WTC11 (cell line): ENCODE results near the gene NEURL1B. TPM values are rescaled to one million over a fixed set of nuclear protein-coding genes. Genes with fewer than 3 reads are reported as not detected.
A peak's percentile ranks its signal among the peaks of the same experiment; 100 is the strongest.

Experiments
- ATAC-seq: fragments of 200-7000 bp; cut with Tn5 transposase; 2 replicates; pipeline ENCODE4 v1.10.0; 2021; ENCODE audit warnings: mild to moderate bottlenecking, moderate library complexity
- CTCF ChIA-PET: fragments of 300-600 bp; sonication (Branson Sonifier 250); formaldehyde crosslinking; loops from one replicate; lab custom pipeline; 2021; ENCODE audit warnings: antibody characterized with exemption; lab: Charles Lee
- POLR2A ChIA-PET: fragments of 350-600 bp; sonication (Branson Sonifier 250); formaldehyde crosslinking; loops from one replicate; lab custom pipeline; 2021; ENCODE audit warnings: antibody characterized with exemption; lab: Charles Lee
- DNase-seq: peaks from one replicate; pipeline ENCODE4 v3.0.0; 2021; ENCODE audit warnings: low spot score
- H3K27ac Mint-ChIP-seq: 2 replicates; pipeline ENCODE4 v1.8.0; 2021; ENCODE audit warnings: mixed read lengths
- H3K27me3 Mint-ChIP-seq: 2 replicates; pipeline ENCODE4 v1.8.0; 2021; ENCODE audit warnings: low read depth, mild to moderate bottlenecking, moderate library complexity, mixed read lengths
- H3K36me3 Mint-ChIP-seq: 2 replicates; pipeline ENCODE4 v1.8.0; 2021; ENCODE audit warnings: mixed read lengths
- H3K4me1 Mint-ChIP-seq: 2 replicates; pipeline ENCODE4 v1.8.0; 2022; ENCODE audit warnings: mixed read lengths
- H3K4me3 Mint-ChIP-seq: 2 replicates; pipeline ENCODE4 v1.8.0; 2021; ENCODE audit warnings: mild to moderate bottlenecking, moderate library complexity, mixed read lengths
- H3K9me3 Mint-ChIP-seq: 2 replicates; pipeline ENCODE4 v1.8.0; 2021; ENCODE audit warnings: mixed read lengths
- GTF2I ChIP-seq: fragments of 250-450 bp; sonication (Bioruptor Pico); conservative IDR thresholded peaks from 2 replicates; pipeline ENCODE4 v1.4.0; 2021; ENCODE audit warnings: mild to moderate bottlenecking
- JAZF1 ChIP-seq: fragments of 250-450 bp; sonication (Bioruptor Pico); IDR thresholded peaks from 2 replicates; pipeline ENCODE4 v1.9.0; 2021; ENCODE audit warnings: moderate library complexity, mild to moderate bottlenecking, inconsistent platforms
- MYBL2 ChIP-seq: sonication (generic); formaldehyde crosslinking; IDR thresholded peaks from 2 replicates; pipeline ENCODE4 v1.8.1; 2023; ENCODE audit warnings: mild to moderate bottlenecking, moderate library complexity, missing genetic modification reagents
- NR1H2 ChIP-seq: sonication (generic); formaldehyde crosslinking; IDR thresholded peaks from 2 replicates; pipeline ENCODE4 v1.9.0; 2021; ENCODE audit warnings: mild to moderate bottlenecking, moderate library complexity, missing genetic modification reagents
- PRRX2 ChIP-seq: fragments of 250-450 bp; sonication (Bioruptor Pico); IDR thresholded peaks from 2 replicates; pipeline ENCODE4 v1.8.0; 2021; ENCODE audit warnings: mild to moderate bottlenecking
- TEAD1 ChIP-seq: sonication (generic); formaldehyde crosslinking; IDR thresholded peaks from 2 replicates; pipeline ENCODE4 v1.8.0; 2022; ENCODE audit warnings: mild to moderate bottlenecking, missing genetic modification reagents
- TEAD4 ChIP-seq: sonication (generic); formaldehyde crosslinking; IDR thresholded peaks from 2 replicates; pipeline ENCODE4 v1.8.0; 2022; ENCODE audit warnings: mild to moderate bottlenecking, missing genetic modification reagents
- ZNF317 ChIP-seq: sonication (generic); formaldehyde crosslinking; IDR thresholded peaks from 2 replicates; pipeline ENCODE4 v1.8.1; 2023; ENCODE audit warnings: low read depth, mild to moderate bottlenecking, moderate library complexity, missing genetic modification reagents, borderline replicate concordance
- ZNF423 ChIP-seq: fragments of 250-450 bp; sonication (Bioruptor Pico); IDR thresholded peaks from 2 replicates; pipeline ENCODE4 v2.1.2; 2022; ENCODE audit warnings: mild to moderate bottlenecking, moderate library complexity
- total RNA-seq: library from RNA; stranded (reverse); gene quantifications from 3 replicates; pipeline ENCODE4 v1.2.3, GENCODE V29; 2021
- TF ChIP-seq, protein P1 (sequence below): sonication (generic); formaldehyde crosslinking; IDR thresholded peaks from 2 replicates; pipeline ENCODE4 v1.8.0; 2023; ENCODE audit warnings: missing genetic modification reagents, mild to moderate bottlenecking, borderline replicate concordance
- TF ChIP-seq, protein P2 (sequence below): sonication (generic); formaldehyde crosslinking; IDR thresholded peaks from 2 replicates; pipeline ENCODE4 v1.8.0; 2023; ENCODE audit warnings: missing genetic modification reagents
- TF ChIP-seq, protein P3 (sequence below): fragments of 250-450 bp; sonication (Bioruptor Pico); IDR thresholded peaks from 2 replicates; pipeline ENCODE4 v1.9.0; 2021; ENCODE audit warnings: mild to moderate bottlenecking
- TF ChIP-seq, protein P4 (sequence below): sonication (generic); formaldehyde crosslinking; conservative IDR thresholded peaks from 2 replicates; pipeline ENCODE4 v1.8.1; 2023; ENCODE audit warnings: mild to moderate bottlenecking, low read depth, missing genetic modification reagents, moderate library complexity
- TF ChIP-seq, protein P5 (sequence below): fragments of 250-450 bp; sonication (Bioruptor Pico); IDR thresholded peaks from 2 replicates; pipeline ENCODE4 v2.1.2; 2022; ENCODE audit warnings: mild to moderate bottlenecking, moderate library complexity
- TF ChIP-seq, protein P6 (sequence below): fragments of 250-450 bp; sonication (Bioruptor Pico); conservative IDR thresholded peaks from 2 replicates; pipeline ENCODE4 v1.9.0; 2021; ENCODE audit warnings: mild to moderate bottlenecking

Gene NEURL1B
- total RNA-seq, 1 experiment from 2014 or later = 9.8 TPM

DNA sequence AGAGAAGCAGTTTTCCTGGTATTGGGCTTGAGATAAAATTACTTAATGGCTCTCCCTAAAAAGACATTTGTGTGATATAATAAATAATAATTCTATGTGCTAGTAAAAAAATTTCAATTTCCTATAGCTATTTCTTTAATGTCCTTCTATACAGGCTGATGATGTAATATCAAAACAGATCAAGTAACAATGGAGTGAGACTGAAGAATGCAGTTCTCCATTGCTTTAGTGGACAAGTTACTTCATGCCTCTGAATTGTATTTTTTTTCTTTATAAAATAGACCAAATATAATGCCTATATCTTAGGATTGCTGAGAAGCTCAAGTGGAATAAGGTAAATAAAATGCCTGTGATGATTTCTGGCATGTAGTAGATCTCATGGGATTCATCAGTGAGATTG, 35.6 kb upstream of the NEURL1B start:
- Mint-ChIP-seq H3K27me3 (peaks cover 5% of the 10 kb centered on the region; the same call in 1 of the 2 replicates), H3K27ac (no peak overlapping the region), H3K36me3 (peaks cover 3% of the 10 kb centered on the region; the same call in 1 of the 2 replicates), H3K9me3 (peaks cover 12% of the 10 kb centered on the region; the same call in 1 of the 2 replicates), H3K4me1 (peaks cover 28% of the 10 kb centered on the region), H3K4me3 (no peak overlapping the region)
- DNase-seq (no peak), ATAC-seq (no peak)
- POLR2A ChIA-PET = no interaction called here
- CTCF ChIA-PET = no interaction called here
- TF ChIP-seq ZNF317 (CRISPR knock-in tag) (no peak), TEAD4 (CRISPR knock-in tag) (no peak), ZNF423 (CRISPR knock-in tag) (no peak), NR1H2 (CRISPR knock-in tag) (no peak), JAZF1 (CRISPR knock-in tag) (no peak), PRRX2 (no peak), GTF2I (CRISPR knock-in tag) (no peak), MYBL2 (no peak)
- TF ChIP-seq, protein P1, sequence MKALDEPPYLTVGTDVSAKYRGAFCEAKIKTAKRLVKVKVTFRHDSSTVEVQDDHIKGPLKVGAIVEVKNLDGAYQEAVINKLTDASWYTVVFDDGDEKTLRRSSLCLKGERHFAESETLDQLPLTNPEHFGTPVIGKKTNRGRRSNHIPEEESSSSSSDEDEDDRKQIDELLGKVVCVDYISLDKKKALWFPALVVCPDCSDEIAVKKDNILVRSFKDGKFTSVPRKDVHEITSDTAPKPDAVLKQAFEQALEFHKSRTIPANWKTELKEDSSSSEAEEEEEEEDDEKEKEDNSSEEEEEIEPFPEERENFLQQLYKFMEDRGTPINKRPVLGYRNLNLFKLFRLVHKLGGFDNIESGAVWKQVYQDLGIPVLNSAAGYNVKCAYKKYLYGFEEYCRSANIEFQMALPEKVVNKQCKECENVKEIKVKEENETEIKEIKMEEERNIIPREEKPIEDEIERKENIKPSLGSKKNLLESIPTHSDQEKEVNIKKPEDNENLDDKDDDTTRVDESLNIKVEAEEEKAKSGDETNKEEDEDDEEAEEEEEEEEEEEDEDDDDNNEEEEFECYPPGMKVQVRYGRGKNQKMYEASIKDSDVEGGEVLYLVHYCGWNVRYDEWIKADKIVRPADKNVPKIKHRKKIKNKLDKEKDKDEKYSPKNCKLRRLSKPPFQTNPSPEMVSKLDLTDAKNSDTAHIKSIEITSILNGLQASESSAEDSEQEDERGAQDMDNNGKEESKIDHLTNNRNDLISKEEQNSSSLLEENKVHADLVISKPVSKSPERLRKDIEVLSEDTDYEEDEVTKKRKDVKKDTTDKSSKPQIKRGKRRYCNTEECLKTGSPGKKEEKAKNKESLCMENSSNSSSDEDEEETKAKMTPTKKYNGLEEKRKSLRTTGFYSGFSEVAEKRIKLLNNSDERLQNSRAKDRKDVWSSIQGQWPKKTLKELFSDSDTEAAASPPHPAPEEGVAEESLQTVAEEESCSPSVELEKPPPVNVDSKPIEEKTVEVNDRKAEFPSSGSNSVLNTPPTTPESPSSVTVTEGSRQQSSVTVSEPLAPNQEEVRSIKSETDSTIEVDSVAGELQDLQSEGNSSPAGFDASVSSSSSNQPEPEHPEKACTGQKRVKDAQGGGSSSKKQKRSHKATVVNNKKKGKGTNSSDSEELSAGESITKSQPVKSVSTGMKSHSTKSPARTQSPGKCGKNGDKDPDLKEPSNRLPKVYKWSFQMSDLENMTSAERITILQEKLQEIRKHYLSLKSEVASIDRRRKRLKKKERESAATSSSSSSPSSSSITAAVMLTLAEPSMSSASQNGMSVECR (CRISPR knock-in tag) = no peak
- TF ChIP-seq, protein P2, sequence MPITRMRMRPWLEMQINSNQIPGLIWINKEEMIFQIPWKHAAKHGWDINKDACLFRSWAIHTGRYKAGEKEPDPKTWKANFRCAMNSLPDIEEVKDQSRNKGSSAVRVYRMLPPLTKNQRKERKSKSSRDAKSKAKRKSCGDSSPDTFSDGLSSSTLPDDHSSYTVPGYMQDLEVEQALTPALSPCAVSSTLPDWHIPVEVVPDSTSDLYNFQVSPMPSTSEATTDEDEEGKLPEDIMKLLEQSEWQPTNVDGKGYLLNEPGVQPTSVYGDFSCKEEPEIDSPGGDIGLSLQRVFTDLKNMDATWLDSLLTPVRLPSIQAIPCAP = no peak
- TF ChIP-seq, protein P3, sequence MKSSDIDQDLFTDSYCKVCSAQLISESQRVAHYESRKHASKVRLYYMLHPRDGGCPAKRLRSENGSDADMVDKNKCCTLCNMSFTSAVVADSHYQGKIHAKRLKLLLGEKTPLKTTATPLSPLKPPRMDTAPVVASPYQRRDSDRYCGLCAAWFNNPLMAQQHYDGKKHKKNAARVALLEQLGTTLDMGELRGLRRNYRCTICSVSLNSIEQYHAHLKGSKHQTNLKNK (CRISPR knock-in tag) = no peak
- TF ChIP-seq, protein P4, sequence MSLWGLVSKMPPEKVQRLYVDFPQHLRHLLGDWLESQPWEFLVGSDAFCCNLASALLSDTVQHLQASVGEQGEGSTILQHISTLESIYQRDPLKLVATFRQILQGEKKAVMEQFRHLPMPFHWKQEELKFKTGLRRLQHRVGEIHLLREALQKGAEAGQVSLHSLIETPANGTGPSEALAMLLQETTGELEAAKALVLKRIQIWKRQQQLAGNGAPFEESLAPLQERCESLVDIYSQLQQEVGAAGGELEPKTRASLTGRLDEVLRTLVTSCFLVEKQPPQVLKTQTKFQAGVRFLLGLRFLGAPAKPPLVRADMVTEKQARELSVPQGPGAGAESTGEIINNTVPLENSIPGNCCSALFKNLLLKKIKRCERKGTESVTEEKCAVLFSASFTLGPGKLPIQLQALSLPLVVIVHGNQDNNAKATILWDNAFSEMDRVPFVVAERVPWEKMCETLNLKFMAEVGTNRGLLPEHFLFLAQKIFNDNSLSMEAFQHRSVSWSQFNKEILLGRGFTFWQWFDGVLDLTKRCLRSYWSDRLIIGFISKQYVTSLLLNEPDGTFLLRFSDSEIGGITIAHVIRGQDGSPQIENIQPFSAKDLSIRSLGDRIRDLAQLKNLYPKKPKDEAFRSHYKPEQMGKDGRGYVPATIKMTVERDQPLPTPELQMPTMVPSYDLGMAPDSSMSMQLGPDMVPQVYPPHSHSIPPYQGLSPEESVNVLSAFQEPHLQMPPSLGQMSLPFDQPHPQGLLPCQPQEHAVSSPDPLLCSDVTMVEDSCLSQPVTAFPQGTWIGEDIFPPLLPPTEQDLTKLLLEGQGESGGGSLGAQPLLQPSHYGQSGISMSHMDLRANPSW (CRISPR knock-in tag) = no peak
- TF ChIP-seq, protein P5, sequence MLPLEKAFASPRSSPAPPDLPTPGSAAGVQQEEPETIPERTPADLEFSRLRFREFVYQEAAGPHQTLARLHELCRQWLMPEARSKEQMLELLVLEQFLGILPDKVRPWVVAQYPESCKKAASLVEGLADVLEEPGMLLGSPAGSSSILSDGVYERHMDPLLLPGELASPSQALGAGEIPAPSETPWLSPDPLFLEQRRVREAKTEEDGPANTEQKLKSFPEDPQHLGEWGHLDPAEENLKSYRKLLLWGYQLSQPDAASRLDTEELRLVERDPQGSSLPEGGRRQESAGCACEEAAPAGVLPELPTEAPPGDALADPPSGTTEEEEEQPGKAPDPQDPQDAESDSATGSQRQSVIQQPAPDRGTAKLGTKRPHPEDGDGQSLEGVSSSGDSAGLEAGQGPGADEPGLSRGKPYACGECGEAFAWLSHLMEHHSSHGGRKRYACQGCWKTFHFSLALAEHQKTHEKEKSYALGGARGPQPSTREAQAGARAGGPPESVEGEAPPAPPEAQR (CRISPR knock-in tag) = no peak

DNA sequence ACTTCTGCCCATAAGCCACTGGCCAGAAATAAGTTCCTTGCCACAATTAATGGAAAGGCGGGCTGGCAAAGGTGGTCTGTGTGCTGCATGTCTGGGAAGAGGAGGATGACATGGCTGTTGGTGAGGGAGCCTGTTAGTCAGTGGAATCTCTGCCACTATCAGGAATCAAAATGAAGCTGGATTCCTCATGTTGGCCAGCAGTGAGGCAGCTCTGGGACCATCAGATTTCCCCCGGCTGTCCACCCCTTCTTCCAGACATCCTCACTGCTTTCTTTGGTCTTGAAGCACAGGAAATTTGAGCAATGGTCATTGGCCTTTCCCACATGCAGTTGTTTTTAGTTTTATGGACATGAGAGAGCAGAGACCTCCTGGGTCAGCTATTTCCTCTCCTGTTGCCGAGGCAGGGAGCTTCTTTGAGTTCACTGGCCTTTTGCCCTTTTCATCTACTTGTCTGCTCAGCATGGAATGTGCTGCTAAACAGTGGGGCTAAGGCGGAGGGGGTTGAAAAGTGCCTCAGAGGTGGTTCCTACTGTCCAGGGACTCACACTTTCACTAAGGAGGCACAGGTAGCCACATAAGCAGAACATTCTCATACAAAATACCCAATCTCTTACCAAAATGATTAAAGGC, 34.8 kb upstream of the NEURL1B start:
- H3K27ac Mint-ChIP-seq = no peak overlapping the region
- H3K4me1 Mint-ChIP-seq = peaks cover 28% of the 10 kb centered on the region
- peaks cover 3% of the 10 kb centered on the region; the same call in 1 of the 2 replicates for H3K36me3 Mint-ChIP-seq
- ChIA-PET CTCF (no interaction called here), POLR2A (interaction anchor here (1.3 kb wide), 1 partner anchor 20 kb away, joined by 3 read pairs; no protein-coding TSS in a partner anchor)
- DNase-seq = no peak
- no peak overlapping the region for H3K4me3 Mint-ChIP-seq
- H3K9me3 Mint-ChIP-seq = peaks cover 12% of the 10 kb centered on the region; the same call in 1 of the 2 replicates
- peak; percentile 55; the same call in 1 of the 2 replicates for TF ChIP-seq TEAD1 (CRISPR knock-in tag)
- TF ChIP-seq, protein P6, sequence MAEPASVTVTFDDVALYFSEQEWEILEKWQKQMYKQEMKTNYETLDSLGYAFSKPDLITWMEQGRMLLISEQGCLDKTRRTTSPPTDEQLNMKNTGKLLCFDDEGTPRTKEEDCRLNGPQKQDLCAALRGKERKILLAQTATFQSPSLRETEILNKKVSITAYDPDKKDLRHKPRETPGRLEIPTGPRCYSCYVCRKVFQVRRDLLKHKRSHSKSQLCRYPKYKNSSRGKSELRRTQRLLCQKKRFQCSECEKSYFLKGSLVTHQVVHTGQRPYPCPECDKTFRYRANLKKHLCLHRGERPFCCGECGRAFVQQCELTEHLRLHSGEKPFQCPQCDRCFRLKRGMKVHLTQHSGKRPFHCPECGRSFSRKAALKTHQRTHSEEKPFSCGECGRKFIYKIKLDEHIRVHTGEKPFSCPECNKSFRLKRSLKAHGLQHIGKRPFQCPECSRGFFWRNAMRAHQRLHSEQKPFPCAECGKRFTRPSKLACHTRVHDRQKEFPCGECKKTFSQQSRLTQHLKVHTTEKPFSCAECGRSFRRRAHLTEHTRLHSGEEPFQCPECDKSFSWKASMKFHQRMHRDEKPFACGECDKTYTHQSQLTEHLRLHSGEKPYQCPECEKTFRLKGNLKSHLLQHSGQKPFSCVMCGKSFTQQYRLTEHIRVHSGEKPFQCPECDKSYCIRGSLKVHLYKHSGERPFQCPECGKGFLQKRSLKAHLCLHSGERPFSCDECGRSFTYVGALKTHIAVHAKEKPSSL (CRISPR knock-in tag) = no peak
- ATAC-seq = peak; percentile 63
- peaks cover 5% of the 10 kb centered on the region; the same call in 1 of the 2 replicates for H3K27me3 Mint-ChIP-seq
